ENCODE results near the gene TICAM2. TPM values are rescaled to one million over a fixed set of nuclear protein-coding genes. Genes with fewer than 3 reads are reported as not detected.
A peak's percentile ranks its signal among the peaks of the same experiment; 100 is the strongest.

Gene TICAM2
- total and polyA plus RNA-seq, 2 donors (not counting 1 experiment from before 2014, with no cell fraction given), result 0.55 to 5.4 TPM

- ChIA-PET POLR2A (interaction anchor here (0.6 to 1.7 kb wide), 5 partner anchors 58 to 541 kb away, joined by 3 to 8 read pairs (median 6); partner anchors contain the start of genes CCDC112, COMMD10, TICAM2 and TMED7), CTCF (interaction anchor here (1.3 to 4.9 kb wide), 3 partner anchors 32 to 297 kb away, joined by 3 to 40 read pairs (median 5); no protein-coding TSS in a partner anchor)
- H3K9me3 ChIP-seq (ENCODE audit: control extremely low read depth in 1 of 3, control insufficient read depth in 2 of 3, insufficient read depth in 1 of 3, low read length in 2 of 3), result peaks cover 0 to 11% (median 9%) of the 10 kb centered on the region in 3 donors
- peak; percentile 22 for ATAC-seq (ENCODE audit: low read depth)
- peak overlapping the region; percentile 94 for H3K4me3 Mint-ChIP-seq
- peak overlapping the region; percentile 91 to 98 for H3K27ac ChIP-seq (ENCODE audit: low read length in 2 of 2)
- peak overlapping the region; percentile 81 for H2AFZ ChIP-seq (ENCODE audit: insufficient read depth, low read depth, low read length, poor library complexity, severe bottlenecking)
- H3K9ac ChIP-seq (ENCODE audit: low read length), result peak overlapping the region; percentile 99
- no peaks in the 10 kb centered on the region for H3K27me3 Mint-ChIP-seq
- H3K27ac Mint-ChIP-seq, result peak overlapping the region; percentile 98
- no peak for TF ChIP-seq CTCF (IDR thresholded peaks at IDR 0.05)
- TF ChIP-seq EZH2 (IDR thresholded peaks at IDR 0.05; ENCODE audit: borderline replicate concordance, insufficient read depth, low read depth, low read length, poor library complexity, severe bottlenecking), result no peak
- H3K4me3 ChIP-seq (ENCODE audit: control extremely low read depth in 1 of 5, extremely low read depth in 1 of 5, insufficient read depth in 1 of 5, low read depth in 2 of 5, low read length in 4 of 5), result peak overlapping the region; percentile 83 to 95 (median 86)
- peaks cover 41% of the 10 kb centered on the region for H4K20me1 ChIP-seq (ENCODE audit: control insufficient read depth, insufficient read depth, low read length, poor library complexity, severe bottlenecking)
- H3K9me3 Mint-ChIP-seq (ENCODE audit: insufficient read depth), result peaks cover 4% of the 10 kb centered on the region
- H3K4me2 ChIP-seq (replicated peaks; ENCODE audit: low read depth, low read length, poor library complexity, severe bottlenecking), result peak overlapping the region; percentile 83
- H3K27me3 ChIP-seq (replicated peaks in 1 of 4; ENCODE audit: control extremely low read depth in 1 of 4, control insufficient read depth in 3 of 4, insufficient read depth in 4 of 4, low read length in 3 of 4), result no peaks in the 10 kb centered on the region
- H3K36me3 ChIP-seq (replicated peaks in 1 of 2; ENCODE audit: control extremely low read depth in 1 of 2, control insufficient read depth in 1 of 2, extremely low read depth in 1 of 2, insufficient read depth in 2 of 2, low read length in 1 of 2), result peaks cover 0 to 19% of the 10 kb centered on the region in 2 experiments
- DNase-seq, result no peak
- peaks cover 48% of the 10 kb centered on the region for H3K79me2 ChIP-seq (ENCODE audit: control insufficient read depth, insufficient read depth, low read length)
- peaks cover 32 to 43% of the 10 kb centered on the region in 2 donors for H3K4me1 ChIP-seq (ENCODE audit: control insufficient read depth in 2 of 2, insufficient read depth in 2 of 2, low read length in 2 of 2)
- WGBS (ENCODE audit: insufficient coverage), result under 1% methylated on average over 18 of the region's 20 CpGs
- H3K4me1 Mint-ChIP-seq, result peaks cover 48% of the 10 kb centered on the region
- intact Hi-C loops (cut with micrococcal nuclease), result loop anchor here (1.0 to 2.0 kb wide), 8 partner anchors 43 to 541 kb away; partner anchors contain the start of genes AP3S1, ATG12, CCDC112 and COMMD10
Measured at GRCh38 chr5:115544043-115544435, 58.2 kb downstream of the TICAM2 start.

All from B cell (primary cell).